IPS-20b (cell line): ENCODE results near the gene ATP8A2.

Experiments
- H3K27ac ChIP-seq: one replicate; pipeline ENCODE4 v1.5.1; 2013; ENCODE audit warnings: low read length
- H3K27me3 ChIP-seq: 2 replicates; pipeline ENCODE4 v1.6.1; 2013; ENCODE audit warnings: mild to moderate bottlenecking, low read length, inconsistent platforms; ENCODE audit not compliant: insufficient read depth
- H3K36me3 ChIP-seq: 2 replicates; pipeline ENCODE4 v1.6.1; 2013; ENCODE audit warnings: low read depth, mild to moderate bottlenecking, inconsistent platforms, low read length, moderate library complexity; ENCODE audit not compliant: insufficient read depth
- H3K4me1 ChIP-seq: 2 replicates; pipeline ENCODE4 v1.6.1; 2013; ENCODE audit warnings: mild to moderate bottlenecking, control low read depth, inconsistent platforms, low read length, moderate library complexity; ENCODE audit not compliant: insufficient read depth
- H3K4me3 ChIP-seq: 2 replicates; pipeline ENCODE4 v1.5.1; 2013; ENCODE audit warnings: mild to moderate bottlenecking, low read length, inconsistent platforms
- H3K9ac ChIP-seq: 2 replicates; pipeline ENCODE4 v1.6.1; 2013; ENCODE audit warnings: low read depth, mild to moderate bottlenecking, inconsistent platforms, low read length, moderate library complexity
- H3K9me3 ChIP-seq: 2 replicates; pipeline ENCODE4 v1.6.1; 2013; ENCODE audit warnings: mild to moderate bottlenecking, low read depth, low read length, inconsistent platforms; ENCODE audit not compliant: insufficient read depth

ATP8A2 gene

GRCh38 chr13:25588336-25589060, 216.7 kb downstream of the ATP8A2 start:
- H3K4me3 ChIP-seq = no peak overlapping the region
- H3K27me3 ChIP-seq = no peaks in the 10 kb centered on the region
- H3K36me3 ChIP-seq = no peaks in the 10 kb centered on the region
- no peak overlapping the region for H3K9ac ChIP-seq
- H3K27ac ChIP-seq = no peak overlapping the region
- H3K9me3 ChIP-seq = no peaks in the 10 kb centered on the region
- H3K4me1 ChIP-seq = peaks cover 22% of the 10 kb centered on the region; the same call in 1 of the 2 replicates

GRCh38 chr13:25598421-25598820, 226.6 kb downstream of the ATP8A2 start:
- H3K27ac ChIP-seq = no peak overlapping the region
- no peaks in the 10 kb centered on the region for H3K9me3 ChIP-seq
- H3K27me3 ChIP-seq = no peaks in the 10 kb centered on the region
- no peaks in the 10 kb centered on the region for H3K36me3 ChIP-seq
- H3K4me1 ChIP-seq = peaks cover 8% of the 10 kb centered on the region; the same call in 1 of the 2 replicates
- H3K4me3 ChIP-seq = no peak overlapping the region
- no peak overlapping the region for H3K9ac ChIP-seq

DNA sequence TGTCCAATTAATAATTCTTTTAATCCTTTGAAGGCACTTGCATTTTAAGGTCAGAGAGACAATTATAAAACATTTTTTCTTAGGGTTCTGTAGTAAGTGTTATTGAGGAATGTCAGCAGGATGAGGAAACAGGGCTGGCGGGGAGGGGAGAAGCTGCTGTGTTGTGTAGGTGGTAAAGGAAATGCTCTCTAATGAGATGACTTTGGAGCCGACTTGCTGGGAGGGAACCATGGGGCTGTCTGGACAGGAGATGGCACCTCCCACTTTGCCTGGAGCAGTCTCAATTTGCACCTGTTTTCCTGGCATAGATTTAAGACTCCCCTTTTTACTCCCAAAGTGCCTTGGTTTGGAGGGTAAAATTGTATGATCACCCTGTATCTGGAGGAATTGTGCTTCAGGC, 230.4 kb downstream of the ATP8A2 start:
- Histone ChIP-seq H3K9me3 (no peaks in the 10 kb centered on the region), H3K9ac (no peak overlapping the region), H3K36me3 (no peaks in the 10 kb centered on the region), H3K27ac (no peak overlapping the region), H3K4me1 (peaks cover 8% of the 10 kb centered on the region; the same call in 1 of the 2 replicates), H3K27me3 (no peaks in the 10 kb centered on the region), H3K4me3 (no peak overlapping the region)

- no peaks in the 10 kb centered on the region for H3K36me3 ChIP-seq
- H3K9me3 ChIP-seq = no peaks in the 10 kb centered on the region
- H3K27me3 ChIP-seq = no peaks in the 10 kb centered on the region
- H3K4me3 ChIP-seq = no peak overlapping the region
- H3K9ac ChIP-seq = no peak overlapping the region
- peaks cover 5% of the 10 kb centered on the region; the same call in 1 of the 2 replicates for H3K4me1 ChIP-seq
- no peak overlapping the region for H3K27ac ChIP-seq
These were observed 232.3 kb downstream of the ATP8A2 start for GRCh38 chr13:25604106-25604505.

- H3K4me3 ChIP-seq = no peak overlapping the region
- H3K27ac ChIP-seq = no peak overlapping the region
- H3K27me3 ChIP-seq = no peaks in the 10 kb centered on the region
- no peaks in the 10 kb centered on the region for H3K9me3 ChIP-seq
- H3K4me1 ChIP-seq = peaks cover 4% of the 10 kb centered on the region; the same call in 1 of the 2 replicates
- H3K36me3 ChIP-seq = no peaks in the 10 kb centered on the region
- no peak overlapping the region for H3K9ac ChIP-seq
These were observed 235.3 kb downstream of the ATP8A2 start for GRCh38 chr13:25607096-25607495.

GRCh38 chr13:25608181-25608580, 236.4 kb downstream of the ATP8A2 start:
- Histone ChIP-seq H3K4me3 (no peak overlapping the region), H3K36me3 (no peaks in the 10 kb centered on the region), H3K9me3 (no peaks in the 10 kb centered on the region), H3K27me3 (no peaks in the 10 kb centered on the region), H3K27ac (no peak overlapping the region), H3K9ac (no peak overlapping the region), H3K4me1 (no peaks in the 10 kb centered on the region)

GRCh38 chr13:25616674-25617073, 244.9 kb downstream of the ATP8A2 start:
- Histone ChIP-seq H3K4me3 (no peak overlapping the region), H3K9ac (no peak overlapping the region), H3K4me1 (no peaks in the 10 kb centered on the region), H3K9me3 (no peaks in the 10 kb centered on the region), H3K27ac (no peak overlapping the region), H3K36me3 (no peaks in the 10 kb centered on the region), H3K27me3 (no peaks in the 10 kb centered on the region)

DNA sequence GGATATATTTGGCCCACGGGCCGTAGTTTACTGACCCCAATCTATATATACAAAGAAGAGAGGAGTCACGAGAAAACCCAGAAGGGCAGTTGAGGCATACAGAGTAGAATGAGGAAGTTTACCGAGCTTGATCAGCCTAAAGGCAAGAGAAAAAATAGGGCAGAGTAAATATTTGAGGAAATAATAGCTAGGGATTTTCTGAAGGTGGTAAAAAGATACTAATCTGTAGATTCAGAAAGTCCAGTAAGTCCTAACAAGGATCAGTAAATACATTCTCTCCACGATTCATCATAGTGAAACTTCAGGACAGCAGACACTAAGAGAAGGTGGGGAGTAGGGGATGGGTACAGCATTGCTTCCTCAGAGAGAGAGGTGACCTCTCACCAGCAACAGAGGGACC, 248.1 kb downstream of the ATP8A2 start:
- Histone ChIP-seq H3K9me3 (no peaks in the 10 kb centered on the region), H3K27me3 (no peaks in the 10 kb centered on the region), H3K27ac (no peak overlapping the region), H3K4me1 (no peaks in the 10 kb centered on the region), H3K9ac (no peak overlapping the region), H3K36me3 (no peaks in the 10 kb centered on the region), H3K4me3 (no peak overlapping the region)

- Histone ChIP-seq H3K9me3 (no peaks in the 10 kb centered on the region), H3K4me3 (no peak overlapping the region), H3K36me3 (no peaks in the 10 kb centered on the region), H3K4me1 (no peaks in the 10 kb centered on the region; the same call in 1 of the 2 replicates), H3K27ac (no peak overlapping the region), H3K27me3 (no peaks in the 10 kb centered on the region), H3K9ac (no peak overlapping the region)
These were observed 253.6 kb downstream of the ATP8A2 start for GRCh38 chr13:25625414-25625813.

DNA sequence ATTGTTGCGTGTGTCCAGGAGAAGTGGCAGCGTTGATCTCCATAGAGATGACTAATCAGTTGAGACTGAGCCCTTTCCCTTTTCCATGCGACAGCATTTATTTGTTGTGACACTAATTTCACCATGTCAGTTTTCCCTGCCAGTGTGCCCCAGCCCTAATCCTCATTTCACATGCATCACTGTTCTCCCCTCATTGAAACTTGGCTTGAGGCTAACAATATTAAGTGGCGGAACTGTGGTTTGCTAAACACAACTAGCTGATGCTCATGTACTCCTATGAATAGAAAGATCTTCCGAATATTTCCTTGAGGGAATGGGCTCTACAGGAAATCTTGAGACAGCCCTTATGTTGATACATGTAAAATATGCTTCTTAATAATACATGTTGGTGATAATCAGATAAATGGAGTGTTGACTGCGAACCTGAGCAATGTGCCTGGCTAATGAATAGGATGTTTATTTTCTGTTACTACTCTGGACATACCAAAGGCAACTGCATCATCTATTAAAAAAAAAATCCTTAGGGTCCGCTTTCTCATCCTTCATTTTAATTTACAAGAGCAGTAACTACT, 258.6 kb downstream of the ATP8A2 start:
- no peak overlapping the region for H3K27ac ChIP-seq
- H3K9me3 ChIP-seq = no peaks in the 10 kb centered on the region
- no peak overlapping the region for H3K4me3 ChIP-seq
- peaks cover 27% of the 10 kb centered on the region for H3K4me1 ChIP-seq
- no peaks in the 10 kb centered on the region for H3K36me3 ChIP-seq
- H3K9ac ChIP-seq = no peak overlapping the region
- no peaks in the 10 kb centered on the region for H3K27me3 ChIP-seq

DNA sequence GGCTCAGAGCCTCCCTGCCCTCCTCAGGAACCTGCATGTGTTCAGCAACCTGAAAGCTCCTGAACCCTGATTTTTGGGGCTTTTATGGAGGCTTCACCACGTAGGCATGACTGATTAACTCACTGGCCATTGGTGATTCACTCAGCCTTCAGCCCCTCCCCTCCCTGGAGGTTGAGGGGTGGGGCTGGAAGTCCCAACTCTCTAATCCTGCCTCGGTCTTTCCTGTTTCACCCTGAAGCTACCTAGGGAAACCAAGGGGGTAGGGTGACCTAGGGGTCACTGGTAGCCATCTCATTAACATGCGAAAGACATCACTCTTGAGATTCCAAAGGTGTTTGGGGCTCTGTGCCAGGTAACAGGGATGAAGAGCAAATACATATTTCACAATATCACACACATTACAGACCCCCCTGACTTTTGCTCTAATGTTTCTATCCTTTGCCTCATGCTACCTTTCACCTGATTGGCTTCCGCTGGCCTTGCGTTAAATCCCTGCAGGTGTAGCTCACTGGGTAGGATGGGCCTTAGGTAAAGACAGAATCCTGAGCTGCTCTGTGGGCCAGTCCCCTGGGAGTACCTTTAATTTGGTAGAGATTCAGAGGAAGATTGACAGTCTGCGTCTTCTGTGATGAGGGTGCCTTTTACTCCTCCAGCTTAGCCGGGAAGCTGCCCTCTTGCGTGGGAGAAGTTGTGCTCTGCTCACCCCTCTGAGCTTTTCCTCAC, 260.6 kb downstream of the ATP8A2 start:
- Histone ChIP-seq H3K4me3 (no peak overlapping the region), H3K27me3 (no peaks in the 10 kb centered on the region), H3K4me1 (peaks cover 27% of the 10 kb centered on the region), H3K9me3 (peaks cover 8% of the 10 kb centered on the region), H3K36me3 (no peaks in the 10 kb centered on the region), H3K27ac (no peak overlapping the region), H3K9ac (no peak overlapping the region)

DNA sequence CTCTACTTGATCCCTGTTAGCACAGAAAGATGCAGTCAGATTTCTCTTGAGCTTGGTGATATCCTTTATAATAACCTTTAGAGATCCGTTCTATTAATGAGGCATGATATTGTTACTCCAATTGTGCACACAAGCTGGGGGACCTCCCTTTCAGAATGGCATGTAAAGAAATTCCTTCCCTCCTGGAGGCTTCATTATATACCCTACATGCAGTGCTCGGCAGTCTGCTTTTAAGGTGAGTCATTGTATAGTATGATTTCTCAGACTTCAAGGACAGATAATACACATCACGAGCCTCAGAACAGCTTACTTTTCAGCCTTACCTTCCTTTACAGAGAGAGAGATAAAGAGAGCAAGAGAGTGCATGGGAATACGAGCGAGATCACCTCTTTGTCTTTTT, 261.3 kb downstream of the ATP8A2 start:
- Histone ChIP-seq H3K4me3 (no peak overlapping the region), H3K9me3 (peaks cover 10% of the 10 kb centered on the region), H3K36me3 (no peaks in the 10 kb centered on the region), H3K4me1 (peaks cover 27% of the 10 kb centered on the region), H3K9ac (no peak overlapping the region), H3K27me3 (no peaks in the 10 kb centered on the region), H3K27ac (no peak overlapping the region)
